ENCODE results near the gene POMGNT2. TPM values are rescaled to one million over a fixed set of nuclear protein-coding genes. Genes with fewer than 3 reads are reported as not detected.

The POMGNT2 gene
- total RNA-seq, 1 donor from 2014 or later: 2.6 TPM

- H3K27me3 Mint-ChIP-seq: peaks cover 13% of the 10 kb centered on the region
- no peaks in the 10 kb centered on the region for H3K4me1 Mint-ChIP-seq
- ChIA-PET POLR2A (no interaction called here), CTCF (no interaction called here)
- H3K27ac Mint-ChIP-seq: no peak overlapping the region
- TF ChIP-seq, protein P1, sequence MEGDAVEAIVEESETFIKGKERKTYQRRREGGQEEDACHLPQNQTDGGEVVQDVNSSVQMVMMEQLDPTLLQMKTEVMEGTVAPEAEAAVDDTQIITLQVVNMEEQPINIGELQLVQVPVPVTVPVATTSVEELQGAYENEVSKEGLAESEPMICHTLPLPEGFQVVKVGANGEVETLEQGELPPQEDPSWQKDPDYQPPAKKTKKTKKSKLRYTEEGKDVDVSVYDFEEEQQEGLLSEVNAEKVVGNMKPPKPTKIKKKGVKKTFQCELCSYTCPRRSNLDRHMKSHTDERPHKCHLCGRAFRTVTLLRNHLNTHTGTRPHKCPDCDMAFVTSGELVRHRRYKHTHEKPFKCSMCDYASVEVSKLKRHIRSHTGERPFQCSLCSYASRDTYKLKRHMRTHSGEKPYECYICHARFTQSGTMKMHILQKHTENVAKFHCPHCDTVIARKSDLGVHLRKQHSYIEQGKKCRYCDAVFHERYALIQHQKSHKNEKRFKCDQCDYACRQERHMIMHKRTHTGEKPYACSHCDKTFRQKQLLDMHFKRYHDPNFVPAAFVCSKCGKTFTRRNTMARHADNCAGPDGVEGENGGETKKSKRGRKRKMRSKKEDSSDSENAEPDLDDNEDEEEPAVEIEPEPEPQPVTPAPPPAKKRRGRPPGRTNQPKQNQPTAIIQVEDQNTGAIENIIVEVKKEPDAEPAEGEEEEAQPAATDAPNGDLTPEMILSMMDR (IDR thresholded peaks at IDR 0.05): no peak
- ATAC-seq (ENCODE audit: low read depth) (no peak), DNase-seq (no peak)
- intact Hi-C loops (cut with micrococcal nuclease): no loop called here
- no peaks in the 10 kb centered on the region for H3K36me3 Mint-ChIP-seq (ENCODE audit: low read depth)
- H3K9me3 Mint-ChIP-seq: peaks cover 2% of the 10 kb centered on the region
- no peak overlapping the region for H3K4me3 Mint-ChIP-seq
Measured at GRCh38 chr3:43146599-43146998, 40.7 kb upstream of the POMGNT2 start.

- POLR2A ChIA-PET: no interaction called here
- CTCF ChIA-PET: no interaction called here
- DNase-seq: no peak
- H3K9me3 Mint-ChIP-seq: peaks cover 2% of the 10 kb centered on the region
- H3K27ac Mint-ChIP-seq: no peak overlapping the region
- no peak overlapping the region for H3K4me3 Mint-ChIP-seq
- H3K27me3 Mint-ChIP-seq: peaks cover 9% of the 10 kb centered on the region
- TF ChIP-seq, protein P1 (IDR thresholded peaks at IDR 0.05): no peak
- ATAC-seq (ENCODE audit: low read depth): no peak
- no peaks in the 10 kb centered on the region for H3K36me3 Mint-ChIP-seq (ENCODE audit: low read depth)
- H3K4me1 Mint-ChIP-seq: no peaks in the 10 kb centered on the region
- intact Hi-C loops (cut with micrococcal nuclease): no loop called here
Measured at GRCh38 chr3:43144761-43145490, 39.0 kb upstream of the POMGNT2 start.

- peaks cover 9% of the 10 kb centered on the region for H3K27me3 Mint-ChIP-seq
- ChIA-PET CTCF (no interaction called here), POLR2A (no interaction called here)
- peaks cover 4% of the 10 kb centered on the region for H3K9me3 Mint-ChIP-seq
- H3K4me3 Mint-ChIP-seq: no peak overlapping the region
- no peaks in the 10 kb centered on the region for H3K36me3 Mint-ChIP-seq (ENCODE audit: low read depth)
- DNase-seq (no peak), ATAC-seq (ENCODE audit: low read depth) (no peak)
- intact Hi-C loops (cut with micrococcal nuclease): no loop called here
- H3K4me1 Mint-ChIP-seq: no peaks in the 10 kb centered on the region
- no peak overlapping the region for H3K27ac Mint-ChIP-seq
- TF ChIP-seq, protein P1 (IDR thresholded peaks at IDR 0.05): no peak
Measured at GRCh38 chr3:43142472-43142871, 36.6 kb upstream of the POMGNT2 start.

DNA sequence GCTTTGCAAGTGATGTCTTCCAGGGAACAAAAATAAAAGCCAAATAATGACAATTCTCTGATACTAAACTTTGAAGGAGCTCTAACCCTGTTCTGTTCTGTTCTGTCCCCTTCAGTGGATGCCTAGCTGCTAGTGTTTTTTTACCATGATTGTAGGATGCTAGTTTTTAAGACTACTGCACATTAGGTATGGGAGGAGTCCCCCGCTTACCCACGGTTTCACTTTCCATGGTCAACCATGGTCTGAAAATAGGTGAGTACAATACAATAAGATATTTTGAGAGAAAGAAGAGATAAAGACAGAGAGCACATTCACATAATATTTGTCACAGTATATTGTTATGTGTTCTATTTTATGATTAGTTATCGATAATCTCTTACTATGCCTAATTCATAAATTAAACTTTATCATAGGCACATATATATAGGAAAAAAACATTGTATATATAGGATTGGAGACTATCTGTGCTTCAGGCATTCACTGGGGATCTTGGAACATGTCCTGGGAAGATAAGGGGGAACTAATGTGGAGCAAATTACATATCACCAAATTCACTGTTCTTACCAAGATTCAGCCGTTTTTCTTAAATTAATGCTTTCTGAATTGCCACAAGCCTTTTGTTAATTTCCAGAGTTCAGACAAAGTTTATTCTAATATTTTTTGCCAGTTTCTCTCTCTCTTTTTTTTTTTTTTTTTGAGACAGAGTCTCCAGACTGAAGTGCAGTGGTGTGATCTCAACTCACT lies 32.8 kb upstream of the POMGNT2 start:
- no peaks in the 10 kb centered on the region for H3K4me1 Mint-ChIP-seq
- CTCF ChIA-PET: no interaction called here
- DNase-seq (no peak), ATAC-seq (ENCODE audit: low read depth) (no peak)
- TF ChIP-seq, protein P1 (IDR thresholded peaks at IDR 0.05): no peak
- no peak overlapping the region for H3K4me3 Mint-ChIP-seq
- H3K27ac Mint-ChIP-seq: no peak overlapping the region
- H3K9me3 Mint-ChIP-seq: peaks cover 7% of the 10 kb centered on the region
- intact Hi-C loops (cut with micrococcal nuclease): no loop called here
- H3K36me3 Mint-ChIP-seq (ENCODE audit: low read depth): no peaks in the 10 kb centered on the region
- POLR2A ChIA-PET: no interaction called here
- peaks cover 6% of the 10 kb centered on the region for H3K27me3 Mint-ChIP-seq

DNA sequence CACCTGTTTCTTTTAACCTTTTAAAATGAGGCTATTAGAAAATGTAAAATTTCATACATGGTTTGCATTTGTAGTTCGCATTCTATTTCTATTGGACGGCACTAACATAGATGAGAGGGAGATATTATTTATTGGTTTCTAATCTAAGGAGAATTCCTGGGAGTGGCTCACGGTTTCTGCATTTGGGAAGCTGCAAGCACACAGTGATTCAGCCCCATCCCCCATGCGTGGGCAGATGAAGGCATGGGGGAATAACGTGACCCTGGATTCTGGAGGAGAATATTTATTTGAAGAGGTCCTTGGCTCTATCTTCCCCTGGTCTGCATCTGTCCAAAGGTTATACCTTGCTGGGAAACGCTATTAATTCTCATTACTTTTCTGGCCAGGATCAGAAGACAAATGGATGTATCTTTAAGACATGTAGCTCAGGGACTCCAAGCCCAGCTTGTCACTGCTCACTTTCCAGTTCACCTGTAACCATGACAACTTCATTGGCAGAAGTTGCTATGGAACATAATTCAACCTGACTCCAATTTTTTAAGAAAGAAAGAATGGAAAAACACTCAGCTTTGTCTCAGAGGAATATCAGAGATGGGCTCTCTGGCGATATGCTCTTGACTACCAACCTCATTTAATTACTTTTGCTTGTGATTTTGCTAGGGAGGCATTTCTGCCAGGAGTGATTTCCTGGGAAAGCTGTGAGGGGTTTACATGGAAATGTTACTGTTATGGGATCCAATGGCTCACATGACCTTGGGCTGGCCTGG lies 27.2 kb upstream of the POMGNT2 start:
- H3K27me3 Mint-ChIP-seq: peaks cover 5% of the 10 kb centered on the region
- ATAC-seq (ENCODE audit: low read depth) (no peak), DNase-seq (no peak)
- H3K9me3 Mint-ChIP-seq: peaks cover 3% of the 10 kb centered on the region
- TF ChIP-seq, protein P1 (IDR thresholded peaks at IDR 0.05): no peak
- intact Hi-C loops (cut with micrococcal nuclease): no loop called here
- H3K4me3 Mint-ChIP-seq: no peak overlapping the region
- ChIA-PET POLR2A (no interaction called here), CTCF (no interaction called here)
- no peak overlapping the region for H3K27ac Mint-ChIP-seq
- no peaks in the 10 kb centered on the region for H3K36me3 Mint-ChIP-seq (ENCODE audit: low read depth)
- H3K4me1 Mint-ChIP-seq: no peaks in the 10 kb centered on the region
